HepG2 (cell line): ENCODE data around the gene ISY1. TPM values are rescaled to one million over a fixed set of nuclear protein-coding genes. Genes with fewer than 3 reads are reported as not detected.

Experiments used
- ASH2L ChIP-seq: fragments of 300-600, 200-600 bp; sonication (generic); IDR thresholded peaks from 2 replicates; pipeline ENCODE4 v1.7.0; 2017; ENCODE audit warnings: low read depth, mild to moderate bottlenecking, moderate library complexity, mixed read lengths, low read length; ENCODE audit not compliant: insufficient read length
- ESRRA ChIP-seq: sonication (generic); formaldehyde crosslinking; IDR thresholded peaks from 2 replicates; pipeline ENCODE4 v1.5.1; 2020; ENCODE audit warnings: mild to moderate bottlenecking, low read depth, missing genetic modification reagents
- HCFC1 ChIP-seq: fragments of 150-350 bp; IDR thresholded peaks from 2 replicates; pipeline ENCODE4 v1.6.1; 2014; ENCODE audit warnings: low read depth, low read length
- KDM2A ChIP-seq: sonication (generic); formaldehyde crosslinking; IDR thresholded peaks from 2 replicates; pipeline ENCODE4 v1.4.0; 2020; ENCODE audit warnings: low read depth, missing genetic modification reagents, borderline replicate concordance
- MTF1 ChIP-seq: sonication (generic); formaldehyde crosslinking; IDR thresholded peaks from 2 replicates; pipeline ENCODE4 v1.5.0; 2020; ENCODE audit warnings: missing genetic modification reagents
- NBN ChIP-seq: fragments of 450-650 bp; conservative IDR thresholded peaks from 2 replicates; pipeline ENCODE4 v1.6.1; 2017
- NKX3-1 ChIP-seq: sonication (generic); formaldehyde crosslinking; IDR thresholded peaks from 2 replicates; pipeline ENCODE4 v1.5.0; 2020; ENCODE audit warnings: missing genetic modification reagents
- PHF8 ChIP-seq: sonication (generic); formaldehyde crosslinking; IDR thresholded peaks from 2 replicates; pipeline ENCODE4 v1.5.0; 2020; ENCODE audit warnings: missing genetic modification reagents
- RXRA ChIP-seq: sonication (generic); formaldehyde crosslinking; IDR thresholded peaks from 2 replicates; pipeline ENCODE4 v1.5.1; 2020; ENCODE audit warnings: missing genetic modification reagents
- SP2 ChIP-seq: sonication (generic); formaldehyde crosslinking; IDR thresholded peaks from 2 replicates; pipeline ENCODE4 v1.5.1; 2020; ENCODE audit warnings: mild to moderate bottlenecking, missing genetic modification reagents
- TCF7 ChIP-seq: sonication (generic); IDR thresholded peaks from 2 replicates; pipeline ENCODE4 v1.6.1; 2016; ENCODE audit warnings: antibody characterized with exemption, low read depth
- WIZ ChIP-seq: sonication (generic); formaldehyde crosslinking; IDR thresholded peaks from 2 replicates; pipeline ENCODE4 v1.5.1; 2020; ENCODE audit warnings: mild to moderate bottlenecking, missing genetic modification reagents
- ZNF3 ChIP-seq: IDR thresholded peaks from 2 replicates; pipeline ENCODE4 v1.7.0; 2017; ENCODE audit warnings: inconsistent platforms
- ZNF382 ChIP-seq: sonication (generic); formaldehyde crosslinking; IDR thresholded peaks from 2 replicates; pipeline ENCODE4 v1.5.0; 2020; ENCODE audit warnings: missing genetic modification reagents, mild to moderate bottlenecking, borderline replicate concordance
- ZNF781 ChIP-seq: sonication (generic); formaldehyde crosslinking; IDR thresholded peaks from 2 replicates; pipeline ENCODE4 v1.5.1; 2020; ENCODE audit warnings: borderline replicate concordance, mild to moderate bottlenecking, missing genetic modification reagents; ENCODE audit errors: not compliant biosample characterization
- ZNF878 ChIP-seq: sonication (generic); formaldehyde crosslinking; IDR thresholded peaks from 2 replicates; pipeline ENCODE4 v1.8.1; 2023; ENCODE audit warnings: mild to moderate bottlenecking, missing genetic modification reagents, moderate library complexity
- ZSCAN31 ChIP-seq: sonication (generic); formaldehyde crosslinking; IDR thresholded peaks from 2 replicates; pipeline ENCODE4 v1.5.0; 2020; ENCODE audit warnings: low read depth, mild to moderate bottlenecking, missing genetic modification reagents
- polyA plus RNA-seq, 8 experiments: library from polyadenylated mRNA; depleted of rRNA in 3 of 8; stranded (reverse) in 7 of 8; unstranded in 1 of 8; fragments of >200 nt; fragmentation: Illumina TruSeq in 4 of 8; extraction: Trizol in 4 of 8; gene quantifications; 2 replicates each; pipeline versions ENCODE4 v1.2.1 to v1.2.3, GENCODE V29; 2011 to 2016; ENCODE audit warnings: low read depth in 4 of 8, missing spikeins in 1 of 8, mixed read lengths in 1 of 8; ENCODE audit not compliant: insufficient read depth in 1 of 8
- total RNA-seq, 5 experiments: library from RNA; depleted of rRNA; stranded (reverse); fragments of >200 nt; fragmentation: Illumina TruSeq; extraction: Trizol; gene quantifications; 2 replicates each; pipeline ENCODE4 v1.2.3, GENCODE V29; 2016; ENCODE audit warnings: low read depth in 1 of 5
- TF ChIP-seq, protein P1 (sequence below): sonication (generic); formaldehyde crosslinking; IDR thresholded peaks from 2 replicates; pipeline ENCODE4 v1.8.0; 2022; ENCODE audit warnings: mild to moderate bottlenecking, missing genetic modification reagents; ENCODE audit not compliant: insufficient replicate concordance
- TF ChIP-seq, protein P2 (sequence below): sonication (generic); formaldehyde crosslinking; IDR thresholded peaks from 2 replicates; pipeline ENCODE4 v1.5.1; 2020; ENCODE audit warnings: missing genetic modification reagents, mild to moderate bottlenecking, borderline replicate concordance
- TF ChIP-seq, protein P3 (sequence below), 2 experiments: fragments of 450-650 bp in 1 of 2; sonication (generic) in 1 of 2; formaldehyde crosslinking; IDR thresholded peaks; 2 replicates each; pipeline versions ENCODE4 v1.5.0 to v1.8.0; 2020 to 2022; ENCODE audit warnings: mild to moderate bottlenecking in 1 of 2, missing genetic modification reagents in 1 of 2
- TF ChIP-seq, protein P4 (sequence below): sonication (generic); formaldehyde crosslinking; IDR thresholded peaks from 2 replicates; pipeline ENCODE4 v1.5.1; 2020; ENCODE audit warnings: mild to moderate bottlenecking, missing genetic modification reagents, moderate library complexity

Gene ISY1
- total and polyA plus RNA-seq, 2 of the 13 experiments (the other 11 are each of a cell fraction or from before 2014, with no cell fraction given), result 21.0 to 39.1 TPM

DNA sequence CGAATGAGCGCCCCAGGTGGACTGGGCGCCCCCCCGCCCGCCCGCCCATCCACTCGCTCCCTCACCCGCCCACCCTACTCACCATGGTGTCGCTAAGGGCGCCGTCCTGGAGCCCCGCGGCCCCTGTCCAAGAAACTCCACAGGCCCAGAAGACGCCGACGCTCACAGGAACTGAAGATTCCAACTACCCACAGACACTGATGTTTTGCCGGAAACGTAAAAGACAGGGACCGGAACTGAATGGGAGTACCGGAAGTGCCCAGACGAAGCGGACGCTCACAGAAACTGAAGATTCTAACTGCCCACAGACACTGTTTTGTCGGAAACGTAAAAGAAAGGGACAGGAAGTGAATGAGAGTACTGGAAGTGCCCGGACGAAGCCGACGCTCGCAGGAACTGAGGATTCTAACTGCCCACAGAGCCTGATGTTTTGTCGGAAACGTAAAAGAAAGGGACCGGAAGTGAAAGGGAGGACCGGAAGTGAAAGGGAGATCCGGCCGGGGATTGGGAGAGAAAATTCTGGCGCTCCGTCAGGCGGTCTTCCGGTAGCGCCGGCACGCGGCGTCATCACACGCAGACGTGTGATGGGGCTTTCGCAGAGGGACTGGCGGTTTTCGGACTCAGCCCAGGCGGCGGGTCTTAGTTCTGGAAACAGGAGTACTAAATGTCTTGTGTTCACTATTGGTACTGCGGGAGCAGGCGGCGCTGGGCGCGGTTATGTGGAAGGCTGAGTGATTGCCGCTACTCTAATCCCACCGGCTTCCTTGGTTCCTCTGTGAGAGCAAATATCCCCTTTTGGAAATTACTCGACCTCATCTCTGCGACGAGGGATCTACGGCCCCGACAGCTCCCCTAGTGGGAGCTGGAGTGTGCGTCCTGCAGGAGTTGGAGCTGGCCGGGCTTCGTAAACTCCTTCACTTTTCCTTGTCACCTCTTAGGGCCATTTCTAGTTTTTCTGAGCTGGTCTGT is at the start of gene ISY1 (continued):
- TF ChIP-seq PHF8 (CRISPR knock-in tag), result peak; percentile 86
- peak; percentile 61 for TF ChIP-seq HCFC1
- TF ChIP-seq ZSCAN31 (CRISPR knock-in tag), result peak; percentile 76
- TF ChIP-seq ASH2L, result peak; percentile 99
- TF ChIP-seq, protein P1, sequence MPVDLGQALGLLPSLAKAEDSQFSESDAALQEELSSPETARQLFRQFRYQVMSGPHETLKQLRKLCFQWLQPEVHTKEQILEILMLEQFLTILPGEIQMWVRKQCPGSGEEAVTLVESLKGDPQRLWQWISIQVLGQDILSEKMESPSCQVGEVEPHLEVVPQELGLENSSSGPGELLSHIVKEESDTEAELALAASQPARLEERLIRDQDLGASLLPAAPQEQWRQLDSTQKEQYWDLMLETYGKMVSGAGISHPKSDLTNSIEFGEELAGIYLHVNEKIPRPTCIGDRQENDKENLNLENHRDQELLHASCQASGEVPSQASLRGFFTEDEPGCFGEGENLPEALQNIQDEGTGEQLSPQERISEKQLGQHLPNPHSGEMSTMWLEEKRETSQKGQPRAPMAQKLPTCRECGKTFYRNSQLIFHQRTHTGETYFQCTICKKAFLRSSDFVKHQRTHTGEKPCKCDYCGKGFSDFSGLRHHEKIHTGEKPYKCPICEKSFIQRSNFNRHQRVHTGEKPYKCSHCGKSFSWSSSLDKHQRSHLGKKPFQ (CRISPR knock-in tag), result peak; percentile 63
- peak; percentile 32; the same call in 1 of the 2 replicates for TF ChIP-seq RXRA
- peak; percentile 79; the same call in 1 of the 2 replicates for TF ChIP-seq MTF1 (CRISPR knock-in tag)
- no peak for TF ChIP-seq WIZ (CRISPR knock-in tag)
- peak; percentile 92 for TF ChIP-seq ZNF781
- TF ChIP-seq, protein P2, sequence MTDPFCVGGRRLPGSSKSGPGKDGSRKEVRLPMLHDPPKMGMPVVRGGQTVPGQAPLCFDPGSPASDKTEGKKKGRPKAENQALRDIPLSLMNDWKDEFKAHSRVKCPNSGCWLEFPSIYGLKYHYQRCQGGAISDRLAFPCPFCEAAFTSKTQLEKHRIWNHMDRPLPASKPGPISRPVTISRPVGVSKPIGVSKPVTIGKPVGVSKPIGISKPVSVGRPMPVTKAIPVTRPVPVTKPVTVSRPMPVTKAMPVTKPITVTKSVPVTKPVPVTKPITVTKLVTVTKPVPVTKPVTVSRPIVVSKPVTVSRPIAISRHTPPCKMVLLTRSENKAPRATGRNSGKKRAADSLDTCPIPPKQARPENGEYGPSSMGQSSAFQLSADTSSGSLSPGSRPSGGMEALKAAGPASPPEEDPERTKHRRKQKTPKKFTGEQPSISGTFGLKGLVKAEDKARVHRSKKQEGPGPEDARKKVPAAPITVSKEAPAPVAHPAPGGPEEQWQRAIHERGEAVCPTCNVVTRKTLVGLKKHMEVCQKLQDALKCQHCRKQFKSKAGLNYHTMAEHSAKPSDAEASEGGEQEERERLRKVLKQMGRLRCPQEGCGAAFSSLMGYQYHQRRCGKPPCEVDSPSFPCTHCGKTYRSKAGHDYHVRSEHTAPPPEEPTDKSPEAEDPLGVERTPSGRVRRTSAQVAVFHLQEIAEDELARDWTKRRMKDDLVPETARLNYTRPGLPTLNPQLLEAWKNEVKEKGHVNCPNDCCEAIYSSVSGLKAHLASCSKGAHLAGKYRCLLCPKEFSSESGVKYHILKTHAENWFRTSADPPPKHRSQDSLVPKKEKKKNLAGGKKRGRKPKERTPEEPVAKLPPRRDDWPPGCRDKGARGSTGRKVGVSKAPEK (CRISPR knock-in tag), result no peak
- peak; percentile 34; the same call in 1 of the 2 replicates for TF ChIP-seq ZNF878 (CRISPR knock-in tag)
- no peak for TF ChIP-seq NBN
- 0 out of 2 replicates have a peak, but pooled peaks have one; percentile 36 for TF ChIP-seq ESRRA
- peak; percentile 30; the same call in 1 of the 2 replicates for TF ChIP-seq ZNF3 (CRISPR knock-in tag)
- peak; percentile 90 for TF ChIP-seq KDM2A
- TF ChIP-seq, protein P3, sequence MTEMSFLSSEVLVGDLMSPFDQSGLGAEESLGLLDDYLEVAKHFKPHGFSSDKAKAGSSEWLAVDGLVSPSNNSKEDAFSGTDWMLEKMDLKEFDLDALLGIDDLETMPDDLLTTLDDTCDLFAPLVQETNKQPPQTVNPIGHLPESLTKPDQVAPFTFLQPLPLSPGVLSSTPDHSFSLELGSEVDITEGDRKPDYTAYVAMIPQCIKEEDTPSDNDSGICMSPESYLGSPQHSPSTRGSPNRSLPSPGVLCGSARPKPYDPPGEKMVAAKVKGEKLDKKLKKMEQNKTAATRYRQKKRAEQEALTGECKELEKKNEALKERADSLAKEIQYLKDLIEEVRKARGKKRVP (CRISPR knock-in tag; IDR thresholded peaks at IDR 0.05), result peak in 1 of 2 experiments; percentile 42; a peak in 1 of 4 replicates
- no peak for TF ChIP-seq TCF7
- peak; percentile 74 for TF ChIP-seq SP2
- peak; percentile 66; the same call in 1 of the 2 replicates for TF ChIP-seq NKX3-1
- TF ChIP-seq, protein P4, sequence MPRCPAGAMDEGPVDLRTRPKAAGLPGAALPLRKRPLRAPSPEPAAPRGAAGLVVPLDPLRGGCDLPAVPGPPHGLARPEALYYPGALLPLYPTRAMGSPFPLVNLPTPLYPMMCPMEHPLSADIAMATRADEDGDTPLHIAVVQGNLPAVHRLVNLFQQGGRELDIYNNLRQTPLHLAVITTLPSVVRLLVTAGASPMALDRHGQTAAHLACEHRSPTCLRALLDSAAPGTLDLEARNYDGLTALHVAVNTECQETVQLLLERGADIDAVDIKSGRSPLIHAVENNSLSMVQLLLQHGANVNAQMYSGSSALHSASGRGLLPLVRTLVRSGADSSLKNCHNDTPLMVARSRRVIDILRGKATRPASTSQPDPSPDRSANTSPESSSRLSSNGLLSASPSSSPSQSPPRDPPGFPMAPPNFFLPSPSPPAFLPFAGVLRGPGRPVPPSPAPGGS (CRISPR knock-in tag), result no peak
- no peak for TF ChIP-seq ZNF382 (CRISPR knock-in tag)
